Testis (tissue), 3 donors: ENCODE data around the gene PHACTR3. TPM values are rescaled to one million over a fixed set of nuclear protein-coding genes. Genes with fewer than 3 reads are reported as not detected.

Experiments used
- DNase-seq: peaks from one replicate; pipeline ENCODE4 v3.0.0-alpha.2; 2019
- H3K27ac ChIP-seq, 2 donors: fragments of 200-600 bp; sonication (generic); one replicate each; pipeline ENCODE4 v1.5.1; 2019
- H3K27me3 ChIP-seq: fragments of 200-600 bp; sonication (generic); one replicate; pipeline ENCODE4 v1.5.1; 2019
- H3K36me3 ChIP-seq: fragments of 200-600 bp; sonication (generic); one replicate; pipeline ENCODE4 v1.5.1; 2017; ENCODE audit warnings: low read depth; ENCODE audit errors: missing control alignments
- H3K4me1 ChIP-seq: fragments of 200-600 bp; sonication (generic); one replicate; pipeline ENCODE4 v1.5.1; 2019
- H3K4me3 ChIP-seq, 2 donors: fragments of 200-600 bp; sonication (generic); one replicate each; pipeline ENCODE4 v1.5.1; 2017 to 2019
- H3K9me3 ChIP-seq: fragments of 200-600 bp; sonication (generic); one replicate; pipeline ENCODE4 v1.5.1; 2017
- CTCF ChIP-seq, 3 experiments: fragments of 450-650 bp in 2 of 3; fragments of 200-600 bp in 1 of 3; sonication (generic) in 1 of 3; IDR thresholded peaks; one replicate each; pipeline ENCODE4 v1.5.1; 2016 to 2019; ENCODE audit warnings: antibody characterized with exemption in 3 of 3, mild to moderate bottlenecking in 2 of 3, moderate library complexity in 1 of 3
- POLR2A ChIP-seq: fragments of 450-650 bp; IDR thresholded peaks from one replicate; pipeline ENCODE4 v1.6.1; 2017; ENCODE audit warnings: antibody characterized with exemption, mild to moderate bottlenecking, moderate library complexity
- WGBS, 2 donors: methylation state at CpG; one replicate each; pipeline ENCODE4 v1.1.5; 2018; 5-methylcytosine and 5-hydroxymethylcytosine counted together
- intact Hi-C: fragments of 100-400 bp; cut with DNase I; formaldehyde crosslinking; loops from one replicate; pipeline ENCODE4 v1.15.1; 2023; ENCODE audit warnings: low total_unique reads
- polyA plus RNA-seq: library from polyadenylated mRNA; stranded (reverse); fragments of 350-450 nt; fragmentation: Illumina TruSeq; extraction: RNeasy Lipid Tissue Mini Kit (QIAGEN cat#74804); gene quantifications from one replicate; pipeline ENCODE4 v1.2.3, GENCODE V29; 2014; ENCODE audit warnings: low read depth, low replicate concordance; ENCODE audit not compliant: insufficient read depth
- total RNA-seq, 2 donors: library from RNA; depleted of rRNA; stranded (reverse); fragments of >200 nt; gene quantifications; one replicate each; pipeline ENCODE4 v1.2.3, GENCODE V29; 2016

PHACTR3 gene
- total and polyA plus RNA-seq, 3 donors from 2014 or later, result 0.94 to 1.2 (median 1.1) TPM

- TF ChIP-seq CTCF (IDR thresholded peaks at IDR 0.05), result no peak
- no peak for TF ChIP-seq POLR2A
Observed at GRCh38 chr20:59608396-59608795, 4.1 kb downstream of the PHACTR3 start.

GRCh38 chr20:59608871-59609270 lies 4.5 kb downstream of the PHACTR3 start:
- no peaks in the 10 kb centered on the region for H3K27me3 ChIP-seq
- intact Hi-C loops, result no loop called here
- TF ChIP-seq POLR2A (no peak), CTCF (IDR thresholded peaks at IDR 0.05) (no peak)

More at GRCh38 chr20:59608396-59608795, 4.1 kb downstream of the PHACTR3 start:
- Histone ChIP-seq H3K36me3 (no peaks in the 10 kb centered on the region), H3K27me3 (no peaks in the 10 kb centered on the region), H3K4me1 (peaks cover 11% of the 10 kb centered on the region), H3K27ac (no peak overlapping the region), H3K4me3 (no peak overlapping the region), H3K9me3 (no peaks in the 10 kb centered on the region)
- DNase-seq, result no peak
- WGBS, 2 donors, result 88 to 97% methylated on average over 6 of the region's 6 CpGs
- intact Hi-C loops, result no loop called here

GRCh38 chr20:59611286-59611685 lies 6.9 kb downstream of the PHACTR3 start:
- no peaks in the 10 kb centered on the region for H3K36me3 ChIP-seq
- DNase-seq, result no peak

More at GRCh38 chr20:59608871-59609270, 4.5 kb downstream of the PHACTR3 start:
- Histone ChIP-seq H3K27ac (no peak overlapping the region), H3K9me3 (no peaks in the 10 kb centered on the region), H3K4me1 (peaks cover 11% of the 10 kb centered on the region), H3K4me3 (no peak overlapping the region), H3K36me3 (no peaks in the 10 kb centered on the region)
- WGBS, 2 donors, result 92% methylated on average over 5 of the region's 5 CpGs; no CpG with 5 or more reads in 1 of the 2 donors
- no peak for DNase-seq

GRCh38 chr20:59613861-59614260 lies 9.5 kb downstream of the PHACTR3 start:
- no peak for DNase-seq
- intact Hi-C loops, result no loop called here
- no peaks in the 10 kb centered on the region for H3K27me3 ChIP-seq
- no peaks in the 10 kb centered on the region for H3K4me1 ChIP-seq
- WGBS, 2 donors, result 90 to 92% methylated on average over 5 of the region's 5 CpGs
- H3K9me3 ChIP-seq, result no peaks in the 10 kb centered on the region
- H3K27ac ChIP-seq, result no peak overlapping the region
- H3K36me3 ChIP-seq, result no peaks in the 10 kb centered on the region
- H3K4me3 ChIP-seq, result no peak overlapping the region
- TF ChIP-seq POLR2A (no peak), CTCF (IDR thresholded peaks at IDR 0.05) (no peak)

More at GRCh38 chr20:59611286-59611685, 6.9 kb downstream of the PHACTR3 start:
- Histone ChIP-seq H3K27me3 (no peaks in the 10 kb centered on the region), H3K4me1 (no peaks in the 10 kb centered on the region), H3K4me3 (no peak overlapping the region), H3K9me3 (no peaks in the 10 kb centered on the region), H3K27ac (no peak overlapping the region)
- TF ChIP-seq CTCF (IDR thresholded peaks at IDR 0.05), result no peak
- no peak for TF ChIP-seq POLR2A
- 74 to 95% methylated on average over 4 of the region's 4 CpGs for WGBS, 2 donors
- intact Hi-C loops, result no loop called here

GRCh38 chr20:59614714-59615113 lies 10.4 kb downstream of the PHACTR3 start:
- no peaks in the 10 kb centered on the region for H3K27me3 ChIP-seq
- DNase-seq, result no peak
- H3K4me1 ChIP-seq, result no peaks in the 10 kb centered on the region
- H3K4me3 ChIP-seq, result no peak overlapping the region
- WGBS, 2 donors, result 70 to 75% methylated on average over 7 of the region's 7 CpGs
- H3K36me3 ChIP-seq, result no peaks in the 10 kb centered on the region
- intact Hi-C loops, result no loop called here
- no peak overlapping the region for H3K27ac ChIP-seq
- H3K9me3 ChIP-seq, result no peaks in the 10 kb centered on the region
- TF ChIP-seq POLR2A (no peak), CTCF (IDR thresholded peaks at IDR 0.05) (no peak)
